ENCODE results near the gene SLC25A4.
"Not testable (repeated sequence)": the region's sequence is repeated elsewhere in the genome, so short reads cannot be mapped to it uniquely, and the experiment has no call there.

GRCh38 chr4:185198189-185198588 lies 55.1 kb downstream of the SLC25A4 start:
- not testable (repeated sequence) for TF ChIP-seq POLR2AphosphoS5 (IDR thresholded peaks at IDR 0.05; ENCODE audit: low read depth, low read length); POLR2A (IDR thresholded peaks at IDR 0.05; ENCODE audit: low read depth, low read length); TAF1 (IDR thresholded peaks at IDR 0.05; ENCODE audit: borderline replicate concordance, low read depth, low read length)

Data from GM12892 (cell line).